Neural progenitor cell (in vitro differentiated cells): ENCODE results near the gene GDI1.

ENCODE experiments used
- EZH2 ChIP-seq: fragments of 200-600 bp; sonication (generic); IDR thresholded peaks from 2 replicates; pipeline ENCODE4 v1.6.1; 2017; ENCODE audit warnings: antibody characterized with exemption, mild to moderate bottlenecking, moderate library complexity
- EZH2phosphoT487 ChIP-seq: fragments of 200-600 bp; sonication (generic); IDR thresholded peaks from 2 replicates; pipeline ENCODE4 v1.6.1; 2017; ENCODE audit warnings: antibody characterized with exemption

DNA sequence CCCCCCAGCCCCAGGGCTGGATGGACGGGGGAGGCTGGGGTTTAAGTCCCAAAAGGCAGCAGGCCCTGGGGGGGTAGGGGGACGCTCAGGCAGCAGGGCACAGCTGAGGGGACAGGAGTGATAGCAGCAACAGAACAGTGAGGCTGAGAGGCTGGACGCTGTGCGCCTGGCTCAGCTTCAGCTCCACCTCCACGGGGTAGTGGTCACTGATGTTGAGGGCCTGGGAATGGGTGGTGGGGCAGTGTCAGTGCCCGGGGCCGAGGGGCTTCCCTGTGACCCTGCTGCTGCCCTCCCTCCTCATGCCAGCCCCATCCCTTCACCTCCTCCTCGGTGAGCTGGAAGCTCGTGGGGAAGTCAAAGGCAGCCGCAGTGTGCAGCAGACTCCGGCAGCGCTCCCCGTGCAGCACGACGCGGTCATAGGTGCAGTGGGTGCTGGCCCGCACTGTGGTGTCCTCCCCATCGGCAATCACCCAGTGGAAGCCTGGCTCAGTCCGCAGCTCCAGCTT lies 34.3 kb upstream of the GDI1 start:
- no peak for TF ChIP-seq EZH2
- no peak for TF ChIP-seq EZH2phosphoT487
